Motor neuron (in vitro differentiated cells): ENCODE results near the gene PRKN. TPM values are rescaled to one million over a fixed set of nuclear protein-coding genes. Genes with fewer than 3 reads are reported as not detected.

Experiments used
- ATAC-seq, 8 experiments: fragments of 200-7000 bp; cut with Tn5 transposase; replicated peaks in 6 of 8; 2 replicates each; pipeline ENCODE4 v1.8.0; 2021; ENCODE audit warnings: mild to moderate bottlenecking in 8 of 8, moderate library complexity in 8 of 8
- H3K27ac ChIP-seq, 2 donors: fragments of 250-450 bp; sonication (Bioruptor Pico); 2 replicates each; pipeline ENCODE4 v1.9.0; 2021; ENCODE audit warnings: antibody characterized with exemption in 2 of 2, mild to moderate bottlenecking in 2 of 2, moderate library complexity in 1 of 2
- H3K4me1 ChIP-seq, 2 donors: fragments of 250-450 bp; sonication (Bioruptor Pico); replicated peaks in 1 of 2; 2 replicates each; pipeline ENCODE4 v1.6.1; 2021; ENCODE audit warnings: antibody characterized with exemption in 2 of 2, mild to moderate bottlenecking in 2 of 2, moderate library complexity in 1 of 2
- H3K4me3 ChIP-seq, 5 donors: fragments of 250-450 bp; sonication (Bioruptor Pico); 2 replicates each; pipeline ENCODE4 v1.9.0; 2021; ENCODE audit warnings: antibody characterized with exemption in 5 of 5, mild to moderate bottlenecking in 5 of 5, moderate library complexity in 4 of 5
- WGBS, 10 experiments: fragments of 450-650 bp; shearing (Covaris generic); methylation state at CpG; one replicate each; pipeline ENCODE4 v1.0.0; 2022; 5-methylcytosine and 5-hydroxymethylcytosine counted together
- in situ Hi-C, 9 experiments: fragments of 400-800 bp; cut with MboI; loops; one replicate each; pipeline ENCODE4 v1.15.0; 2021; ENCODE audit warnings: low sequenced_read_pairs in 9 of 9, low pct_unique_long_range_greater_than_20kb in 2 of 9; ENCODE audit not compliant: unreplicated experiment in 9 of 9
- total RNA-seq, 8 experiments: library from RNA; unstranded; fragments of 300-600 nt; gene quantifications; 2 replicates each; pipeline versions ENCODE4 v1.2.3 to v1.2.4, GENCODE V29; 2022

The PRKN gene
- total RNA-seq, 8 experiments from 2014 or later = 0.71 to 8.1 (median 2.9) TPM

GRCh38 chr6:162313922-162314660 lies 413.5 kb downstream of the PRKN start:
- H3K4me3 ChIP-seq = no peak overlapping the region
- peaks cover 7 to 11% of the 10 kb centered on the region in 2 donors for H3K4me1 ChIP-seq
- in situ Hi-C loops = no loop called here
- 0 to 92% (median 83%) methylated on average over 1 to 4 of the region's 4 CpGs; no CpG with 5 or more reads in 2 of the 10 experiments for WGBS, 10 experiments
- no peak for ATAC-seq
- no peak overlapping the region for H3K27ac ChIP-seq

GRCh38 chr6:162307865-162308264 lies 419.7 kb downstream of the PRKN start:
- Histone ChIP-seq H3K4me1 (peaks cover 8 to 20% of the 10 kb centered on the region in 2 donors), H3K27ac (no peak overlapping the region), H3K4me3 (no peak overlapping the region)
- WGBS, 10 experiments = 7 to 90% (median 43%) methylated on average over 1 to 5 of the region's 5 CpGs
- in situ Hi-C loops = no loop called here
- ATAC-seq = peak in 6 of 8 experiments; percentile 19 to 95 (median 78)

- 0 to 93% (median 80%) methylated on average over 1 to 7 of the region's 7 CpGs for WGBS, 10 experiments
- Histone ChIP-seq H3K4me3 (no peak overlapping the region), H3K4me1 (peaks cover 8 to 20% of the 10 kb centered on the region in 2 donors), H3K27ac (no peak overlapping the region)
- no peak for ATAC-seq
- in situ Hi-C loops = no loop called here
These were observed 420.9 kb downstream of the PRKN start for GRCh38 chr6:162306616-162307015.

- Histone ChIP-seq H3K4me1 (peaks cover 0 to 20% of the 10 kb centered on the region in 2 donors), H3K27ac (no peak overlapping the region), H3K4me3 (no peak overlapping the region)
- WGBS, 10 experiments = 34 to 100% (median 87%) methylated on average over 2 to 5 of the region's 6 CpGs; no CpG with 5 or more reads in 2 of the 10 experiments
- ATAC-seq = no peak
- in situ Hi-C loops = no loop called here
These were observed 426.4 kb downstream of the PRKN start for GRCh38 chr6:162301128-162301527.

GRCh38 chr6:162294029-162294428 lies 433.5 kb downstream of the PRKN start:
- in situ Hi-C loops = no loop called here
- no peak overlapping the region for H3K27ac ChIP-seq
- WGBS, 10 experiments = 0 to 61% (median 35%) methylated on average over 1 to 4 of the region's 4 CpGs; no CpG with 5 or more reads in 2 of the 10 experiments
- peaks cover 4 to 26% of the 10 kb centered on the region in 2 donors for H3K4me1 ChIP-seq
- no peak overlapping the region for H3K4me3 ChIP-seq
- no peak for ATAC-seq

GRCh38 chr6:162292915-162293314 lies 434.7 kb downstream of the PRKN start:
- Histone ChIP-seq H3K4me1 (peaks cover 4 to 26% of the 10 kb centered on the region in 2 donors), H3K27ac (no peak overlapping the region), H3K4me3 (no peak overlapping the region)
- ATAC-seq = no peak
- WGBS, 10 experiments = 0 to 80% (median 42%) methylated on average over 1 to 2 of the region's 2 CpGs; no CpG with 5 or more reads in 2 of the 10 experiments
- in situ Hi-C loops = no loop called here

GRCh38 chr6:162290846-162291465 lies 436.6 kb downstream of the PRKN start:
- H3K4me1 ChIP-seq = peaks cover 4 to 11% of the 10 kb centered on the region in 2 donors
- H3K27ac ChIP-seq = no peak overlapping the region
- no peak overlapping the region for H3K4me3 ChIP-seq
- 0 to 100% (median 87%) methylated on average over 2 to 5 of the region's 6 CpGs; no CpG with 5 or more reads in 1 of the 10 experiments for WGBS, 10 experiments
- in situ Hi-C loops = no loop called here
- ATAC-seq = no peak

- Histone ChIP-seq H3K27ac (no peak overlapping the region), H3K4me3 (no peak overlapping the region), H3K4me1 (peaks cover 4 to 11% of the 10 kb centered on the region in 2 donors)
- no peak for ATAC-seq
- WGBS, 10 experiments = 0 to 80% (median 51%) methylated on average over 1 to 4 of the region's 4 CpGs
- in situ Hi-C loops = no loop called here
These were observed 437.6 kb downstream of the PRKN start for GRCh38 chr6:162289972-162290371.

GRCh38 chr6:162273986-162274385 lies 453.6 kb downstream of the PRKN start:
- no peak overlapping the region for H3K4me3 ChIP-seq
- peaks cover 0 to 3% of the 10 kb centered on the region in 2 donors for H3K4me1 ChIP-seq
- in situ Hi-C loops = no loop called here
- no peak overlapping the region for H3K27ac ChIP-seq
- no peak for ATAC-seq
- WGBS, 10 experiments = 7 to 92% (median 71%) methylated on average over 1 to 2 of the region's 2 CpGs; no CpG with 5 or more reads in 2 of the 10 experiments

- in situ Hi-C loops = no loop called here
- Histone ChIP-seq H3K4me1 (peaks cover 0 to 3% of the 10 kb centered on the region in 2 donors), H3K27ac (no peak overlapping the region), H3K4me3 (no peak overlapping the region)
- WGBS, 10 experiments = 30 to 100% (median 83%) methylated on average over 1 to 4 of the region's 5 CpGs; no CpG with 5 or more reads in 3 of the 10 experiments
- no peak for ATAC-seq
These were observed 455.6 kb downstream of the PRKN start for GRCh38 chr6:162271922-162272321.

- H3K4me1 ChIP-seq = peaks cover 0 to 3% of the 10 kb centered on the region in 2 donors
- WGBS, 10 experiments = 0 to 100% (median 91%) methylated on average over 1 to 5 of the region's 5 CpGs; no CpG with 5 or more reads in 3 of the 10 experiments
- no peak for ATAC-seq
- H3K27ac ChIP-seq = no peak overlapping the region
- H3K4me3 ChIP-seq = no peak overlapping the region
- in situ Hi-C loops = no loop called here
These were observed 456.6 kb downstream of the PRKN start for GRCh38 chr6:162270966-162271365.

GRCh38 chr6:162267641-162268040 lies 459.9 kb downstream of the PRKN start:
- no peak for ATAC-seq
- no peak overlapping the region for H3K27ac ChIP-seq
- WGBS, 10 experiments = 0 to 100% (median 82%) methylated on average over 1 to 2 of the region's 2 CpGs; no CpG with 5 or more reads in 1 of the 10 experiments
- peaks cover 0 to 3% of the 10 kb centered on the region in 2 donors for H3K4me1 ChIP-seq
- in situ Hi-C loops = no loop called here
- no peak overlapping the region for H3K4me3 ChIP-seq

GRCh38 chr6:162267126-162267525 lies 460.4 kb downstream of the PRKN start:
- Histone ChIP-seq H3K27ac (no peak overlapping the region), H3K4me1 (peaks cover 0 to 3% of the 10 kb centered on the region in 2 donors), H3K4me3 (no peak overlapping the region)
- 0 to 95% (median 38%) methylated on average over 1 to 4 of the region's 4 CpGs; no CpG with 5 or more reads in 3 of the 10 experiments for WGBS, 10 experiments
- no peak for ATAC-seq
- in situ Hi-C loops = no loop called here
